ENCODE data around the gene GALNT18.

The GALNT18 gene

GRCh38 chr11:11532574-11532973, 89.2 kb downstream of the GALNT18 start:
- TF ChIP-seq, protein P1, sequence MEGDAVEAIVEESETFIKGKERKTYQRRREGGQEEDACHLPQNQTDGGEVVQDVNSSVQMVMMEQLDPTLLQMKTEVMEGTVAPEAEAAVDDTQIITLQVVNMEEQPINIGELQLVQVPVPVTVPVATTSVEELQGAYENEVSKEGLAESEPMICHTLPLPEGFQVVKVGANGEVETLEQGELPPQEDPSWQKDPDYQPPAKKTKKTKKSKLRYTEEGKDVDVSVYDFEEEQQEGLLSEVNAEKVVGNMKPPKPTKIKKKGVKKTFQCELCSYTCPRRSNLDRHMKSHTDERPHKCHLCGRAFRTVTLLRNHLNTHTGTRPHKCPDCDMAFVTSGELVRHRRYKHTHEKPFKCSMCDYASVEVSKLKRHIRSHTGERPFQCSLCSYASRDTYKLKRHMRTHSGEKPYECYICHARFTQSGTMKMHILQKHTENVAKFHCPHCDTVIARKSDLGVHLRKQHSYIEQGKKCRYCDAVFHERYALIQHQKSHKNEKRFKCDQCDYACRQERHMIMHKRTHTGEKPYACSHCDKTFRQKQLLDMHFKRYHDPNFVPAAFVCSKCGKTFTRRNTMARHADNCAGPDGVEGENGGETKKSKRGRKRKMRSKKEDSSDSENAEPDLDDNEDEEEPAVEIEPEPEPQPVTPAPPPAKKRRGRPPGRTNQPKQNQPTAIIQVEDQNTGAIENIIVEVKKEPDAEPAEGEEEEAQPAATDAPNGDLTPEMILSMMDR (IDR thresholded peaks at IDR 0.05; ENCODE audit: extremely low read depth, missing control alignments) = no peak
- no peak for DNase-seq (ENCODE audit: low spot score)

DNA sequence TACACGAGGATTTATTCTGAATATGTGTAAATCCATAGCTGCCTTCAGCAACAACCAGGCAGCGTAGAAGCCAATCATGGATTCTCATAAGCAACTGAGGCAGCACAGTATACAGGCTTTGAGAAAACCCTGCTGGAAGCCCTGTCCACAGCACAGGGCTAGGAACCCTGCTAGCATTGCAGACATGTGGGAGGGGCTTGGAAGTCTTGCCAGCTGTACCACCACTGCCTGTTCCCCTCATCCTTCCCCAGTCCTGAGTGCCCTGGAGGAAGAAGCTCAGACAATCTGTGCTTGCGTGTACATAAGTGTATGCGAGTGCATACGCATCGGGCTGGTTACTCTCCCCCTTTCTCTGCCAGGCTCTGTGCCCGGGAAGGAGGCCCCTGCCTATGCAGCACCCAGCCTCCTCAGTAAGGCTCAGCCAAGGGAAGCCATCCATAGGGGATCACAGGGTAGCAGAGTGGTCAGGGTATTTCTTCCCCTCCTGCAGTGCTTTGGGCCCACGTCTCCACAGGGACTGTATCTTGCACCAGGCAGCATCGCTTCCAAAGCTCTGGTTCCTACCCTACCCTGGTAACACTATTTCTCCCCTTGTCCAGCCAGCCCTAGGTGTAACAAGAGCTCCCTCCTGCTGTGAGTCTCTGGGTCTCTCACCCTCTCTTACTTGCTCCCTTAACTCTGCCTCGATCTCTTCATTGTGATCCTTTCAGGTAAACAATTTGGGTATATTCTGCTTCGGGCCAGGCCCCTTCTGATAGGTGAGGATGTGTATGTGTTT, 90.5 kb downstream of the GALNT18 start:
- TF ChIP-seq, protein P1 (IDR thresholded peaks at IDR 0.05; ENCODE audit: extremely low read depth, missing control alignments) = no peak
- DNase-seq (ENCODE audit: low spot score) = no peak

DNA sequence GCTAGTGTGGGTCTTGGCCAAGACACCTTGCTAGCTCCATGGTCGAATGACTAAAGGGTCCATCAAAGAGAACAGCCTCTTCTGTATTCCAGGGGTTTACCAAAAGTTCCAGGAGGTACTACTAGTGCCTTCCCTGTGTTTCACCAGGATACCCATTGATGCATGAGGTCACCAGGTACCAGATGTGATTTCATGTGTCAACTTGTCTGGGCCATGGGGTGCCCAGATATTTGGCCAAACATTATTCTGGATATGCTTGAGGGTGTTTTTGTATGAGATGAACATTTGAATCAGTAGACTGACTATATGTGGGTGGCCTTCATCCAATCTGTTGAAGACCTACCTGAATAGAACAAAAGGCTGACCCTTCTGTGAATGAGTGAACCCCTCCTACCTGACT, 92.8 kb downstream of the GALNT18 start:
- DNase-seq (ENCODE audit: low spot score) = no peak
- TF ChIP-seq, protein P1 (IDR thresholded peaks at IDR 0.05; ENCODE audit: extremely low read depth, missing control alignments) = no peak

DNA sequence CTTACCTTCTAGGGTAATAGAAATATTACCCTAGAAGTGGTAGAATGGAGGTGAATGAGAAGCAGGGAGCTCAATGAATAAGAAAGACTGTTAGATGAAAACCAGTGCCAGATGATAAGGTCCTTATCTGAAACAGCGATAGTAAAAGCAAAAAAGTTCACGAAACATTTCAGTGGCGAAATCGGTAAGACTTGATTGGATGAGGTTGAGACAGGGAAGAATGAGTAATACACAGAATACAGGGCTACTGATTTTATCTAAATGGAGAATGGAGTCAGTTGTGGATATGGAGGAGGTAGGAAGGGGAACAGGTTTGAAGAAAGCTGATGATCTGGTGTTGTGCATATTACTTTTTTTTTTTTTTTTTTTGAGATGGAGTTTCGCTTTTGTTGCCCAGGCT, 96.5 kb downstream of the GALNT18 start:
- DNase-seq (ENCODE audit: low spot score) = no peak

GRCh38 chr11:11524436-11525061, 97.3 kb downstream of the GALNT18 start:
- no peak for DNase-seq (ENCODE audit: low spot score)
- TF ChIP-seq, protein P1 (IDR thresholded peaks at IDR 0.05; ENCODE audit: extremely low read depth, missing control alignments) = no peak

More for the DNA sequence above, 96.5 kb downstream of the GALNT18 start:
- TF ChIP-seq, protein P1 (IDR thresholded peaks at IDR 0.05; ENCODE audit: extremely low read depth, missing control alignments) = no peak

- TF ChIP-seq, protein P1 (IDR thresholded peaks at IDR 0.05; ENCODE audit: extremely low read depth, missing control alignments) = no peak
- DNase-seq (ENCODE audit: low spot score) = no peak
These were observed 99.2 kb downstream of the GALNT18 start for GRCh38 chr11:11522591-11522990.

- TF ChIP-seq, protein P1 (IDR thresholded peaks at IDR 0.05; ENCODE audit: extremely low read depth, missing control alignments) = no peak
- DNase-seq (ENCODE audit: low spot score) = peak; percentile 24
These were observed 100.4 kb downstream of the GALNT18 start for GRCh38 chr11:11521306-11522002.
